B cell (primary cell): ENCODE measurements around the gene PYCR2.
"Not testable (repeated sequence)": the region's sequence is repeated elsewhere in the genome, so short reads cannot be mapped to it uniquely, and the experiment has no call there.

Source experiments
- EZH2 ChIP-seq: IDR thresholded peaks from 2 replicates; pipeline ENCODE4 v1.6.1; 2012; ENCODE audit warnings: borderline replicate concordance, low read depth, mild to moderate bottlenecking, moderate library complexity, low read length; ENCODE audit not compliant: insufficient read depth, poor library complexity, severe bottlenecking
- TF ChIP-seq, protein P1 (sequence below): fragments of 200-600 bp; IDR thresholded peaks from one replicate; pipeline ENCODE4 v1.8.0; 2022; ENCODE audit warnings: antibody characterized with exemption, mild to moderate bottlenecking

DNA sequence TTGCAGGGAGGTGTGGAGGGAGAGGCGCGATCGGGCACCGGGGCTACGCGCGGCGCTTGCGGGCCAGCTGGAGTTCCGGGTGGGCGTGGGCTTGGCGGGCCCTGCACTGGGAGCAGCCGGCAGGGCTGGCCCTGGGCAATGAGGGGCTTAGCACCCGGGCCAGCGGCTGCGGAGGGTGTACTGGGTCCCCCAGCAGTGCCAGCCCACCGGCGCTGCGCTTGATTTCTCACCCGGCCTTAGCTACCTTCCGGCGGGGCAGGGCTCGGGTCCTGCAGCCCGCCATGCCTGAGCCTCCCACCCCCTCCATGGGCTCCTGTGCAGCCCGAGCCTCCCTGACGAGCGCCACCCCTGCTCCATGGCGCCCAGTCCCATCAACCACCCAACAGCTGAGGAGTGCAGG is 45.7 kb upstream of the PYCR2 start:
- TF ChIP-seq, protein P1, sequence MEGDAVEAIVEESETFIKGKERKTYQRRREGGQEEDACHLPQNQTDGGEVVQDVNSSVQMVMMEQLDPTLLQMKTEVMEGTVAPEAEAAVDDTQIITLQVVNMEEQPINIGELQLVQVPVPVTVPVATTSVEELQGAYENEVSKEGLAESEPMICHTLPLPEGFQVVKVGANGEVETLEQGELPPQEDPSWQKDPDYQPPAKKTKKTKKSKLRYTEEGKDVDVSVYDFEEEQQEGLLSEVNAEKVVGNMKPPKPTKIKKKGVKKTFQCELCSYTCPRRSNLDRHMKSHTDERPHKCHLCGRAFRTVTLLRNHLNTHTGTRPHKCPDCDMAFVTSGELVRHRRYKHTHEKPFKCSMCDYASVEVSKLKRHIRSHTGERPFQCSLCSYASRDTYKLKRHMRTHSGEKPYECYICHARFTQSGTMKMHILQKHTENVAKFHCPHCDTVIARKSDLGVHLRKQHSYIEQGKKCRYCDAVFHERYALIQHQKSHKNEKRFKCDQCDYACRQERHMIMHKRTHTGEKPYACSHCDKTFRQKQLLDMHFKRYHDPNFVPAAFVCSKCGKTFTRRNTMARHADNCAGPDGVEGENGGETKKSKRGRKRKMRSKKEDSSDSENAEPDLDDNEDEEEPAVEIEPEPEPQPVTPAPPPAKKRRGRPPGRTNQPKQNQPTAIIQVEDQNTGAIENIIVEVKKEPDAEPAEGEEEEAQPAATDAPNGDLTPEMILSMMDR: not testable (repeated sequence)
- not testable (repeated sequence) for TF ChIP-seq EZH2
